Colonic mucosa (tissue), 4 donors: ENCODE results near the gene SERTAD1. TPM values are rescaled to one million over a fixed set of nuclear protein-coding genes. Genes with fewer than 3 reads are reported as not detected.
A peak's percentile ranks its signal among the peaks of the same experiment; 100 is the strongest.
"Not testable (repeated sequence)": the region's sequence is repeated elsewhere in the genome, so short reads cannot be mapped to it uniquely, and the experiment has no call there.

Experiments
- DNase-seq: peaks from one replicate; pipeline ENCODE4 v3.0.0-alpha.2; 2020
- H3K27ac ChIP-seq: fragments of 200-600 bp; one replicate; pipeline ENCODE4 v1.8.0; 2021
- H3K27me3 ChIP-seq: fragments of 200-600 bp; one replicate; pipeline ENCODE4 v1.8.0; 2021
- H3K36me3 ChIP-seq: fragments of 200-600 bp; one replicate; pipeline ENCODE4 v1.8.0; 2021
- H3K4me1 ChIP-seq: fragments of 200-600 bp; one replicate; pipeline ENCODE4 v1.8.0; 2021; ENCODE audit warnings: mild to moderate bottlenecking
- H3K4me3 ChIP-seq: fragments of 200-600 bp; one replicate; pipeline ENCODE4 v1.8.0; 2021
- H3K9ac ChIP-seq, 2 donors: one replicate each; pipeline ENCODE4 v1.7.0; 2013; ENCODE audit warnings: control low read depth in 2 of 2, low read depth in 2 of 2, low read length in 2 of 2
- H3K9me3 ChIP-seq: fragments of 200-600 bp; one replicate; pipeline ENCODE4 v1.8.0; 2021
- CTCF ChIP-seq: fragments of 200-600 bp; IDR thresholded peaks from one replicate; pipeline ENCODE4 v1.8.0; 2022; ENCODE audit warnings: antibody characterized with exemption, mild to moderate bottlenecking
- intact Hi-C: fragments of 100-400 bp; cut with DNase I; formaldehyde crosslinking; loops from one replicate; pipeline ENCODE4 v1.14.1; 2022
- total RNA-seq, 2 donors: library from RNA; stranded (reverse); fragmentation: NEBNext Ultra II Directional in 1 of 2; extraction: Animal tissue kit (Norgen Biotek cat#: 25700) in 1 of 2; gene quantifications; one replicate each; pipeline ENCODE4 v1.2.1, GENCODE V29; 2021
- donor health status: healthy.
- donor health status: DM: no; HTN: no; CAD: no.
- donor health status: DM: no; HTN: no; CAD: no.

Gene SERTAD1
- total RNA-seq, 2 donors from 2014 or later, result 8.7 to 16.0 TPM

- intact Hi-C loops, result loop anchor here (10.0 kb wide), 1 partner anchor 160 kb away; no protein-coding TSS in a partner anchor
Observed at GRCh38 chr19:40464059-40465024, 38.5 kb upstream of the SERTAD1 start.

GRCh38 chr19:40463587-40464037, 37.8 kb upstream of the SERTAD1 start:
- not testable (repeated sequence) for H3K9ac ChIP-seq, H3K27ac ChIP-seq, H3K27me3 ChIP-seq, DNase-seq, H3K36me3 ChIP-seq, H3K9me3 ChIP-seq, H3K4me3 ChIP-seq
- peaks cover 16% of the 10 kb centered on the region for H3K4me1 ChIP-seq
- intact Hi-C loops, result loop anchor here (10.0 kb wide), 1 partner anchor 159 kb away; no protein-coding TSS in a partner anchor

More at GRCh38 chr19:40464059-40465024, 38.5 kb upstream of the SERTAD1 start:
- Histone ChIP-seq H3K27ac (peak overlapping the region; percentile 94), H3K9me3 (no peaks in the 10 kb centered on the region), H3K36me3 (no peaks in the 10 kb centered on the region), H3K9ac (peak overlapping the region; percentile 85 to 95), H3K27me3 (peaks cover 6% of the 10 kb centered on the region), H3K4me1 (peaks cover 16% of the 10 kb centered on the region), H3K4me3 (peak overlapping the region; percentile 85)
- peak; percentile 95 for DNase-seq
- peak; percentile 90 for TF ChIP-seq CTCF

DNA sequence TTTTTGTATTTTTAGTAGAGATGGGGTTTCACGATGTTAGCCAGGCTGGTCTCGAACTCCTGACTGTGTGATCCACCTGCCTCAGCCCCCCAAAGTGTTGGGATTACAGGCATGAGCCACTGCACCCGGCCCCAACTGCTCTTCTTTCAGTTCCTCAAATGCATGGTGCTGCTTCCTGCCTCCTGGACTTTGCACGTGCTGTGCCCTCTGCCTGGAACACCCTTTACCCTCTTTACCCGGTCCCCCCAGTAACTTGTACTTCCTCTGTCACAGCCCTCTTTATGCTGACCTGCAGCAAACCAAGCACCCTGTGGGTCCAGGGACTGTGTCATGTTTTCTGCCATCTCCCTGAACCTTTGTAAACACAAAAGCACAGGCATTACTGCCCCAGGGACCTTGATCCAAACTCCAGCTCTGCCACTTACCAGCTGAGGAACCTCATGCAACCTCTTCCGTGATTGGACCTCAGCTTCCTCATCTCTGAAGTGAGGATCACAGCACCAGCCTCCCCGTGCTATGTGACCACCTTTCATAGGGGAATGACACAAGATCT, 36.0 kb upstream of the SERTAD1 start:
- Histone ChIP-seq H3K4me1 (peaks cover 16% of the 10 kb centered on the region), H3K27ac (no peak overlapping the region), H3K36me3 (no peaks in the 10 kb centered on the region), H3K9me3 (no peaks in the 10 kb centered on the region), H3K27me3 (no peaks in the 10 kb centered on the region), H3K9ac (no peak overlapping the region), H3K4me3 (no peak overlapping the region)
- TF ChIP-seq CTCF, result no peak
- DNase-seq, result no peak
- intact Hi-C loops, result loop anchor here (10.0 kb wide), 1 partner anchor 157 kb away; no protein-coding TSS in a partner anchor

DNA sequence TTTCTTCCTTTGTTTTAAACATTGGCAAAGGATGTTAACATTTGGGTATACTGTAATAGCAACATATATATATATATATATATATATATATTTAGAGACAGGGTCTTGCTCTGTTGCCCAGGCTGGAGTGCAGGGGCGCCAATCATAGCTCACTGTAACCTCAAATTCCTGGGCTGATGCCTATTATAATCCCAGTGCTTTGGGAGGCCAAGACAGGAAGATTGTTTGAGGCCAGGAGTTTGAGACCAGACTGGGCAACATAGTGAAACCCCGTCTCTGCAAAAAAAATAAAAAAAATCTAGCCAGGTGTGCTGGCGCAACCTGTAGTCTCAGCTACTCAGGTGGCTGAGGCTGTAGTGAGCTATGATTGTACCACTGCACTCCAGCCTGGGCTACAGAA, 34.4 kb upstream of the SERTAD1 start:
- Histone ChIP-seq H3K27ac (no peak overlapping the region), H3K27me3 (no peaks in the 10 kb centered on the region), H3K4me3 (no peak overlapping the region), H3K9me3 (no peaks in the 10 kb centered on the region), H3K9ac (no peak overlapping the region), H3K4me1 (peaks cover 10% of the 10 kb centered on the region), H3K36me3 (no peaks in the 10 kb centered on the region)
- intact Hi-C loops, result loop anchor here (10.0 kb wide), 1 partner anchor 155 kb away; no protein-coding TSS in a partner anchor
- TF ChIP-seq CTCF, result no peak
- no peak for DNase-seq

- Histone ChIP-seq H3K4me3 (no peak overlapping the region), H3K36me3 (no peaks in the 10 kb centered on the region), H3K9ac (no peak overlapping the region), H3K9me3 (no peaks in the 10 kb centered on the region), H3K27me3 (no peaks in the 10 kb centered on the region), H3K4me1 (peaks cover 3% of the 10 kb centered on the region), H3K27ac (no peak overlapping the region)
- intact Hi-C loops, result no loop called here
- TF ChIP-seq CTCF, result no peak
- no peak for DNase-seq
Observed at GRCh38 chr19:40458597-40458974, 32.8 kb upstream of the SERTAD1 start.
